ENCODE data around the gene XPO6.
"Not testable (repeated sequence)": the region's sequence is repeated elsewhere in the genome, so short reads cannot be mapped to it uniquely, and the experiment has no call there.

The XPO6 gene

DNA sequence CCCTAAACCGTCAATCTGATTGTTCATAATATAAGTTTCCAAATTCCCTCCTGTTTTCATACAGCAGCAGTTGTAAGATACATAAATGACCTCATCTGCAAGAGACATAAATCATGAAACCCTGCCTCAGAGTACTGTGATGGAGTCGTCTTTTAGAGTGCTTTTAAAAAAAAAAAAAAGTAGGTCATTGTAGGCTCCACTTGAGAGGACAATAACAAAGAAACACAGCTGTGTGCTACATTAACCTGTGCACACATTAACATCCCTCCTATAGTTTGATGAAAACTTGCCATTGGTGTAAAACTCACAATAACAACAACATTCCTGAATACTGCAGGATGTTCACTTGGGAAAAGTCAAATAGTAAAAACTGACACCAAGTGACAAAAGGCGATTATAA, 56.5 kb downstream of the XPO6 start:
- no peak for DNase-seq (ENCODE audit: low spot score)

DNA sequence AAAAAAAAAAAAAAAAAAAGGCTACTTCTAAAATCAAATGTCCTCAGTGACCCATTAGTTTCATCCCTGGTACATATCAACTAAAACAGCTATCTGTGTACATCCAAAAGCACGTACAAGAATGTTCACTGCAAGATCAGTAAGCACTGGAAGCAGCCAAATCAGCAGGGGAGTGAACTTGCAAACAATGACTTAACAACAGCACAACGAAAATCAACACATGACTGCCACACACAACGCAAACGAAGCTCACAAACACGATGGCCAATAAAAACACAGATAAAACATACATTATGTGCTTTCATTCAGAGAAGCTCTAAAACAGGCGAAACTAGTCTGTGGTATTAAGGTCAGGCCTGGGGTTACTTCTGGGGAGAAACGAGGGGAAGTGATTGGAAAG, 60.6 kb downstream of the XPO6 start:
- no peak for DNase-seq (ENCODE audit: low spot score)

DNA sequence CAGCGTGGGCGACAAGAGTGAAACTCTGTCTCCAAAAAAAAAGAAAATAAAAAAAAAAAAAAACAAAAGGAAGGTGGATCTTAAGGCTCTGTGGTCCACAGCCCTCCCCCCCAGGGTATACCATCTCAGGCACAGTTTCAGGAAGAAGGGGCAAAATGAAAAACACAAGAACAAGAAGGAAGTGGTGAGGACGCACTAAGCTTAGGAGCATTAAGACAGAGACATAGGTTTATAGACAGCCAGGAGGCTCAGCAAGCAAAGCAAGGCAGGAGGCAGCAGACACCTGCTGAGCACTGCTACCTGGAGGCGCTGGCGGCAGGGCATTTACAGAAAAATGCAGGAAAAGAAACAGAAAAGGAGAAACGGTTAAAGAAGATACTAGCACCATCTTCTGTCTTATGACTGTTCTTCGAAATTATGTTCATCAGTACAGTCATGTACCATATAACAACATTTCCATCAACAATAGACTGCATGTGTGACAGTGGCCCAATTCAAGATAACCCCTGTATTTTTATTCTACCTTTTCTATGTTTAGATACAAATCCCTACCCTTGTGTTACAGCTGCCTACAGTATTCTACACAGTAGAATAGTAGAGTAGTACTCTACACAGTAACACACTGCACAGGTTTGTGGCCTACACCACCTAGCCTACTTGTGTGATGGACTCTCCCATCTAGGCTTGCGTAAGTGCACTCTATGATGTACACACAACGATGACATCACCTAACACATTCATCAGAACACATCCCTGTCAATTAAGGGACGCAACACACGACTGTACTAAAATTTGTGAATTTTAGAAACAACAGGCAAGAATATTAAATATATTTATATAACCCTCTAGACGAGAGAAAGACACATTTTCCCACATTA, 62.5 kb downstream of the XPO6 start:
- no peak for DNase-seq (ENCODE audit: low spot score)

DNA sequence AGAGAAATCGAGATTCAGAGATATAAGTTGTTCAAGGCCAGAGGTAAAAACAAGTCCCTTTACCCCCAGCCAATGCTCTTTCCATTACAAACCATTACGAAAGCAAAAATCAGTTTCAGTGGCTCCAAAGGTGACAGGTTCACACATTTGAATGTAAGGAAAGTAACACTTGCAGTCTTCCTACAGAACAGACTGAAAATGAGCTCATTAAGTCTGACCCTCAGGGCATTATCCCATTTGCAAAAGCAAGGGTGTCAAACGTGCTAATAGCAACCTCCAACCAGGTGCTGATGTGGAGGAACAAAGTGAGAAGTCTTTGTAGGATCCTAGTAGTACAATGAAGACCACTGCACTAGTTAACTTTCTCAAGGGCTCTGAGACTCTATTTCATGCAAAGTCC, 65.2 kb downstream of the XPO6 start:
- DNase-seq (ENCODE audit: low spot score): no peak

DNA sequence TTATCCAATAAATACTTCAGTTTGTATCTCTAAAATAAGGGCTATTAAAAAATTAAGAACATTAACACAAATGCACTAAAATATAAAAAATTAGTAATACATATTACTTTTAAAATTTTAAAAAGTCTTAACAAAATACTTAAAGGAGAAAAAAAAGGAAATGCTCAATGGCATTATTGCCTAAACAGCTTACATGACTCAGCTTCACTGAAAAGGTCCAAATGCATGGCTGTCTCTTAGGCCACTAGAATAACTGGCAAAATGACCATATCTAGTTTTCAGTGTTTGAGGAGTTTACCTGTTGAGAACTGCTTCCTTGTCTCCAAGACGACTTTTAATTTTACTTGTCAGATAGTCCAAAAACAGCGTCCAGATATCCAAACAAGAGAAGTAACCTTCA, 66.0 kb downstream of the XPO6 start:
- no peak for DNase-seq (ENCODE audit: low spot score)

DNA sequence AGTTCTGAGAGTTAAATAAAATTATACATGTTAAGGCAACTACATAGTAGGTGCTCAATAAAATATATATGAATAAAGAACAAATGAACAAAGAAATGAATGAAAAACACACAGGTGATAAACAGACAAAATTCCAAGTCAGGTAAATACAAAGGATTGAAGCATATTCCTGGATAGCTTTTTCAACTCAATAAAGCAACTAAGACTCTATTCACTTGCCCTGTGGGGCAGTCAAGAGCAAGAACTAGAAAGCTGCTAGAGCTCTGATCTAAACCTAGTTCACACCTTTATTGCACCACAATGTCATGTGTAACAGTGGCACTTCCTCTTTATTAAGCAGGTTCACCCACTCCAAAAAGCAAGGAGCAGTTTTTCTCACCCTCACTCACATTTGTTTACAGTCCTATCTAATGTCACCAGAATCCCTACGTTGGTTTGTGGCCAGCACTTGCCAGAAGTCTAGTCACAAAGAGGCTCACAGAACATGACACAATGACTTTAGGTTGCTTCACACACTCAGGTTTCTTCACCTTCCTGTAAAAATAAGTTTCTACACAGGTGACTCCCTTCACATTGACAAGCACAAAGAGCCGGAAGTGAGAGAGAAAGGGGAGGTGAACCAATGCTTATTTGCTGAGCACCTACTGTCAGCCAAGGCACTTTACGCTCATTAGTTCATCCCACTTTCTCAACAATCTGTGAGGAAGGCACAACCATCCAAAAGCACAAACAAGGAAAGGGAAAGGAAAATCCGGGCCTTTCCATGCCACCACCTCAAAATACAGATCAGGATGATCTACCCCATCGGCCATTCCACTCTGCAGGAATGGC, 70.8 kb downstream of the XPO6 start:
- no peak for DNase-seq (ENCODE audit: low spot score)

DNA sequence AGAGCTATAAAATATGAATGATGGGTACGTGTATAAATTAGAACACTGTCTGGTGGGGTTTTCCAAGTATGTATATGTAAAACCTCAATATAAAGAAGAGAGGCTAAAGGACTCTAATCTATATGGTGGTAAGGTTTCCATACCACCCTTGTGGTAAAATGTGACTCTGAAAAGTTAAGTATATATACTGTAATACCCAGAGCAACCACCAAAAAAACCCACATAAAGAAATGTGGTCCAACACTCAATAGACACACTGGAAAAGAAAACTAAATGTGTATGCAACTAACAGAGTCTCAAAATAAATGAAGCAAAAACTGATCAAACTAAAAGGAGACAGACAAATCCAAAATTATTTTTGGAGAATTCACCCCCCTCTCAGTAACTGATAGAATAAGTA, 72.2 kb downstream of the XPO6 start:
- no peak for DNase-seq (ENCODE audit: low spot score)

DNA sequence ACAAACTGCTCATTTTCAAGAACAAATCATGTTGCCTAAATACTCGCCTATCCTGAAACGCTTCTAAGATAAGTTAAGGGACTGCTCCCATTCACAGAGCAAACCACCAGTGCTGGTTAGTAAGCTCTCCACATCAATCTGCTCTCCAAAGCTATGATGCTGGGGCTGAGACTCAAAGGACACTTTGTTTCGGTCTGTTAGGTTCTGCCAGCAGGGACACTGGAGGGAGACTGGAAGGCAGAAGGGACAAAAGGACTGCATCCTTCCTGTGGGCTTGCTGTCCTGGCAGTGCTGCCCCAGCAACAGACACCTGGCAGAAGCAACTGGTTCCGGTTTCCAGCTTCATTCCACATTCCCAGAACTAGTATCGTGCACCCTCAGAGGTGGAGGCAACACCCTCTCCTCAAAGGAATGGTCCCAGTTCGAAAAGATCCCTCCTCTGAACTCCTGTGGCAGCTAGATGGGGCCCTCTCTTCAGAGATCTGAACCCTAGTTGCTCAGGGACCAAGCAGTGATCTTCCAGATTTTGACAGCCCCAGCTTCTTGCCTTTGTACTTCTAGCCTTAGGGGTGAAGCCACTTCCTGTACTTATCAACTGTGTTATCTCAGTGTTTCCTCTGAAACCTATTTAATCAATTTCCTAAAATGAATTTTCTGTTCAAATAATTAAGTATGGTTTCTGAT, 74.9 kb downstream of the XPO6 start:
- DNase-seq (ENCODE audit: low spot score): no peak

- no peak for DNase-seq (ENCODE audit: low spot score)
These were observed 78.1 kb downstream of the XPO6 start for GRCh38 chr16:28133666-28134065.

GRCh38 chr16:28131743-28132393, 79.9 kb downstream of the XPO6 start:
- DNase-seq (ENCODE audit: low spot score): no peak

GRCh38 chr16:28131181-28131580, 80.6 kb downstream of the XPO6 start:
- DNase-seq (ENCODE audit: low spot score): no peak

DNA sequence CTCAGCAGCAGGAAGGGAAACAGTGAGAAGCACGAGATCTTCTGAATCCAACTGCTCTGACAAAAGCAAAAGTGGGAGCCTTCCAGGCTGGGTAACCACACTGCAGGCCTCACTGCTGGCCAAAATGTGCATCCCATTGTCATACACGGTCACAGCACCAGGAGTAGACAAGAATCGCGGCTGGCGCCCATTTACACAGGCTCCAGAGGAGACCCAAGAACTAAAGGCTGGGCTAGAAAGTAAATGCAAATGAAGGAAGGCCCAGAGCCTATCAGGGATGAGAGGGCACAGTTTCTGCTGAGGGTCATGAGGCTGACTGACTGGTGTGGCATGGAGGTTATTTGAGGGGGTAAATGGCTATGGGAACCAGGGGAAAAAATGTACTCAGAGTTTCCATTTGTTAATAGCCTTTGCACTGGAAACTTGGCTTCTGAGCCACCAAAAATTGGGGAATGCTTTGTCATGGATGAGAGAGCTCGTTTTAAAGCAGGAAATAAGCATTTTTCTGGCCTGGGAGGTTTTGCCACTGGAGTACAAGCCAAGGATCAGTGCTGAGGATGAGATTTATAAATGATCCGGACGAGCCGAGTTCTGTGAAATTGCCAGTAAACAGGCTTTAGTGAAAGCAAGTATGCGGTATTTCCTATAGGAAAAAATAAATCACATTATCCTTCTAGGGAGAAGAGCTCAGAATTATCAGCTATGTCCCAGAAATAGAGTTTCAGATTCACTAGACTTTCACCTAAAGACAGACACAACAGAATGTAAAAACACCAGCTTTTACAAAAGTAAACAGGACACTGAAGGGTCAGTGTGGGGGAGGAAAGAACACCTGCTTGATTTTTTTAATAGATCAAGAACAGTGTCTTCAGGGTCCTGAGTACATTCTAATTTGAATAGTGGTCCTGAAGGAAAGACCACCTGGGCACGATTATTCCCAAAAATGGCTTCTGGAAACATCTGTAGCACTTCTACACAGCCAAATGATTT, 81.4 kb downstream of the XPO6 start:
- DNase-seq (ENCODE audit: low spot score): no peak

DNA sequence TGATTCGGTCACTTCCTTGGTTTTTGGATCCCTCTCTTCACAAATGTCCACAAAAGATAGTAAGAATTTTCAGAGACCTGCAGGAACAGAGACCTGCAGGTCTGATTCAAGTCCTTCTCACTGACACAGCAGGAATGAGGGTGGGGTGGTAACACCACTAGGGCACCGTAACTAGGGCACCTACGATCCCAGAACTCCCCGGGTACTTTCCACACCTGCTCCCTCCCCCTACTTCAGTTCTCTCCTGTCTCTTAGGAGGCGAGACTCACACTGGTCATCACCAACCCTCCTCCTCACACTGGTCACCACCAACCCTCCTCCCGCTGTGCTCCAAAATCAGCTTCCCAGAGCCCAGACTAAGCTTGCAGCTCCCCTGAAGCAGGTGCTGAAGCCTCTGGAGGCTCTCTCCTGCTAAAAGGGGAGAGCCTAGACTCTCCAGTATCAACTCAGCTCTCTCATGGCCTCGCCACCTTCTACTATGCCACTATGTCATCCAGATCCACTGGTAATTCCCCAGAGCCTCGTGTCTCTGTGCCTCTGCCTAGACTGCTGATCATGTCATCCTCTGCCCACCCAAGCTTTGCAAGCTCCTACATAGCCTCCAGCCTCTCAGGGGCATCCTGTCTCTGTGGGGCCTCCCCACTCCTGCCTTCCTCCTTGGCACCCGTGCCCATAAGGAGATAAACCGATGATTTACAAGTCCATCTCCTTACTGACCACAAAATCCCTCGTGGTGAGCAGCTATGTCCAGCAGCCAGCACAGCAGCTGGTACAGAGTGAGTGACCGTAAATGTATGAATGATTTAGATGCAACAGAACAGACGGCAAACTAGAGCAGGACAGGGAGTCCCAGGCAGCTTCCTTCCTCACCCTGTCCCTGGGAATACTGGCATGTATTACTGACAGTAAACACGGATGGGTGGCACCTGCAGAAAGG, 84.8 kb downstream of the XPO6 start:
- DNase-seq (ENCODE audit: low spot score): no peak

GRCh38 chr16:28125592-28125991, 86.2 kb downstream of the XPO6 start:
- no peak for DNase-seq (ENCODE audit: low spot score)

GRCh38 chr16:28121527-28121926, 90.2 kb downstream of the XPO6 start:
- DNase-seq (ENCODE audit: low spot score): no peak

GRCh38 chr16:28120754-28121153, 91.0 kb downstream of the XPO6 start:
- no peak for DNase-seq (ENCODE audit: low spot score)

GRCh38 chr16:28118637-28119036, 93.1 kb downstream of the XPO6 start:
- no peak for DNase-seq (ENCODE audit: low spot score)

GRCh38 chr16:28117168-28117565, 94.6 kb downstream of the XPO6 start:
- DNase-seq (ENCODE audit: low spot score): no peak

DNA sequence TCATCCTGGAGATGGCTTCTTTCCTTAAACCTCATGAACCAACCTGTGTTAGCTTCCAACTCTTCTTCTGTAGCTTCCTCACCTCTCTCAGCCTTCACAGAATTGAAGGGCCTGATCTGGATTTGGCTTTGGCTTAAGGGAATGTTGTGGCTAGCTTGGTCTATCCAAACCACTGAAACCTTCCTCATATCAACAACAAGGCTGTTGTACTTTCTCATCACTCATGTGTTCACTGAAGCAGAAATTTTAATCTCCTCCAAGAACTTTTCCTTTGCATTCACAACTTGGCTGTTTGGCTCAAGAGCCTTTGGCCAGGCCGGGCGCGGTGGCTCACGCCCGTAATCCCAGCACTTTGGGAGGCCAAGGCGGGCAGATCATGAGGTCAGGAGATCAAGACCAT, 95.9 kb downstream of the XPO6 start:
- DNase-seq (ENCODE audit: low spot score): not testable (repeated sequence)

- no peak for DNase-seq (ENCODE audit: low spot score)
These were observed 98.9 kb downstream of the XPO6 start for GRCh38 chr16:28112908-28113307.

Measured in RKO (cell line).